ENCODE results near the gene GSPT1.

Gene GSPT1

GRCh38 chr16:11893571-11893970, 22.2 kb downstream of the GSPT1 start:
- no peak for DNase-seq (ENCODE audit: low read depth, low spot score)
- Histone ChIP-seq H3K36me3 (ENCODE audit: insufficient read depth, low read length) (peaks cover 50% of the 10 kb centered on the region), H3K9me3 (ENCODE audit: low read depth, low read length) (no peaks in the 10 kb centered on the region), H3K9ac (ENCODE audit: insufficient read length) (no peak overlapping the region), H3K4me3 (no peak overlapping the region), H3K27ac (no peak overlapping the region)
- TF ChIP-seq EZH2 (IDR thresholded peaks at IDR 0.05), result no peak
- no peak for TF ChIP-seq POLR2AphosphoS5 (IDR thresholded peaks at IDR 0.05; ENCODE audit: borderline replicate concordance, low read depth, low read length)
- no peak for TF ChIP-seq FOXP2 (optimal IDR thresholded peaks at IDR 0.05; ENCODE audit: control extremely low read depth, extremely low read length, insufficient read depth)

DNA sequence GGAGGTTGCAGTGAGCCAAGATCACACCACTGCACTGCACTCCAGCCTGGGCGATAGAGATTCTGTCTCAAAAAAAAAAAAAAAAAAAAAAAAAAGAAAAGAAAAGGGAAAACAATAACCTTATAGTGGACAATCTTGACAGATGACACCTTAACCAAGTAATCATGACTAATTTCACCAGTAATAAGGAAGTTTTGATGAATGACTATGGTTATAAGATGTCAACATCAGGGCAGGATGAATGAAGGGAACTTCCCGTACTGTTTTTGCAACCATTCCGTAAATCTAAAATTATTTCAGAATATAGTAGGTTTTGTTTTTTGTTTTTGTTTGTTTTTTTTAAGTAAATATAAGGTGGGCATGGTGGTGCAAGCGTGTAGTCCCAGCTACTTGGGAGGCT, 23.0 kb downstream of the GSPT1 start:
- Histone ChIP-seq H3K9me3 (ENCODE audit: low read depth, low read length) (no peaks in the 10 kb centered on the region), H3K27ac (no peak overlapping the region), H3K4me3 (no peak overlapping the region), H3K9ac (ENCODE audit: insufficient read length) (no peak overlapping the region), H3K36me3 (ENCODE audit: insufficient read depth, low read length) (peaks cover 55% of the 10 kb centered on the region)
- no peak for TF ChIP-seq EZH2 (IDR thresholded peaks at IDR 0.05)
- no peak for TF ChIP-seq FOXP2 (optimal IDR thresholded peaks at IDR 0.05; ENCODE audit: control extremely low read depth, extremely low read length, insufficient read depth)
- no peak for TF ChIP-seq POLR2AphosphoS5 (IDR thresholded peaks at IDR 0.05; ENCODE audit: borderline replicate concordance, low read depth, low read length)
- DNase-seq (ENCODE audit: low read depth, low spot score), result no peak

DNA sequence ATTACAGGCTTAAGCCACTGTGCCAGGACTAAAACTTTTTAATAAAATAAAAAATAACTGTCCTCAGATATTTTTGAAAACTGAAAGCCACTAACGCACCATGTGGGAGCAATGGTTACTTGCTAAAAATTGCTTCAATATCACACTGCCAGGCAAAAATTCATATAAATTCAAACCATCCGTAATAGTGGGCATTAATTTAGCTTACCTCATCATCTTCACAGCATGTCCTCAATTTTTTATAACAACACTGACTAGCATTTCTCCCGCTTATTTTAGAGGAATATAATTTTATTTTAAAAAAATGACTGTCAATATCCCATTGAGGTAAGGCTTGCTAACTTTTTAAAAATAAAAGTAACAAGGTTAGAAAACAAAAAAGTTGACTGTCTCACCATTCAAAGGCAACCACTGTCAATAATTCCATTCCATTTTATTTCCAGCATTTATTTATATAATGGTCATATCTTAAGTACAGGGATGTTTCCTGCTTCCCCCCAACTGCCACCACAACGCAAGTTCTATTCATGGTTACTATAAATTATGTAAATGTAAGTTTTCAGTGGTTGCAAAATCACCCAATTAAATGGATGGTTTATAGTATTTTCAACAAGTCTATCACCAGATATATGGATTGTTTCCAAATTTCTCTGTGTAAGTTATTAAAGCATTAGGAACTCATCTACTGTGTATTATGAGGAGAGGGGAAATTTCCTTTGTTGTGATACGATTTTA, 25.4 kb downstream of the GSPT1 start:
- Histone ChIP-seq H3K9ac (ENCODE audit: insufficient read length) (peak overlapping the region; percentile 10), H3K36me3 (ENCODE audit: insufficient read depth, low read length) (peaks cover 65% of the 10 kb centered on the region), H3K4me3 (peak overlapping the region; percentile 61), H3K27ac (peak overlapping the region; percentile 88), H3K9me3 (ENCODE audit: low read depth, low read length) (no peaks in the 10 kb centered on the region)
- DNase-seq (ENCODE audit: low read depth, low spot score), result peak; percentile 79
- TF ChIP-seq EZH2 (IDR thresholded peaks at IDR 0.05) (no peak), POLR2AphosphoS5 (IDR thresholded peaks at IDR 0.05; ENCODE audit: borderline replicate concordance, low read depth, low read length) (no peak), FOXP2 (optimal IDR thresholded peaks at IDR 0.05; ENCODE audit: control extremely low read depth, extremely low read length, insufficient read depth) (no peak)

- H3K36me3 ChIP-seq (ENCODE audit: insufficient read depth, low read length), result peaks cover 67% of the 10 kb centered on the region
Measured at GRCh38 chr16:11886881-11887280, 28.9 kb downstream of the GSPT1 start.

GRCh38 chr16:11884035-11884434, 31.7 kb downstream of the GSPT1 start:
- no peak overlapping the region for H3K9ac ChIP-seq (ENCODE audit: insufficient read length)
- H3K4me3 ChIP-seq, result no peak overlapping the region
- H3K36me3 ChIP-seq (ENCODE audit: insufficient read depth, low read length), result peaks cover 82% of the 10 kb centered on the region
- TF ChIP-seq POLR2AphosphoS5 (IDR thresholded peaks at IDR 0.05; ENCODE audit: borderline replicate concordance, low read depth, low read length) (no peak), EZH2 (IDR thresholded peaks at IDR 0.05) (no peak), FOXP2 (optimal IDR thresholded peaks at IDR 0.05; ENCODE audit: control extremely low read depth, extremely low read length, insufficient read depth) (no peak)
- no peaks in the 10 kb centered on the region for H3K9me3 ChIP-seq (ENCODE audit: low read depth, low read length)
- DNase-seq (ENCODE audit: low read depth, low spot score), result no peak
- no peak overlapping the region for H3K27ac ChIP-seq

More at GRCh38 chr16:11886881-11887280, 28.9 kb downstream of the GSPT1 start:
- Histone ChIP-seq H3K9me3 (ENCODE audit: low read depth, low read length) (no peaks in the 10 kb centered on the region), H3K27ac (no peak overlapping the region), H3K9ac (ENCODE audit: insufficient read length) (no peak overlapping the region), H3K4me3 (no peak overlapping the region)
- TF ChIP-seq FOXP2 (optimal IDR thresholded peaks at IDR 0.05; ENCODE audit: control extremely low read depth, extremely low read length, insufficient read depth), result no peak
- TF ChIP-seq EZH2 (IDR thresholded peaks at IDR 0.05), result no peak
- TF ChIP-seq POLR2AphosphoS5 (IDR thresholded peaks at IDR 0.05; ENCODE audit: borderline replicate concordance, low read depth, low read length), result no peak
- DNase-seq (ENCODE audit: low read depth, low spot score), result no peak

GRCh38 chr16:11880007-11880406, 35.7 kb downstream of the GSPT1 start:
- H3K27ac ChIP-seq, result no peak overlapping the region
- H3K9ac ChIP-seq (ENCODE audit: insufficient read length), result no peak overlapping the region
- no peak for DNase-seq (ENCODE audit: low read depth, low spot score)
- H3K9me3 ChIP-seq (ENCODE audit: low read depth, low read length), result no peaks in the 10 kb centered on the region
- no peak overlapping the region for H3K4me3 ChIP-seq
- TF ChIP-seq POLR2AphosphoS5 (IDR thresholded peaks at IDR 0.05; ENCODE audit: borderline replicate concordance, low read depth, low read length) (no peak), EZH2 (IDR thresholded peaks at IDR 0.05) (no peak), FOXP2 (optimal IDR thresholded peaks at IDR 0.05; ENCODE audit: control extremely low read depth, extremely low read length, insufficient read depth) (no peak)
- H3K36me3 ChIP-seq (ENCODE audit: insufficient read depth, low read length), result peaks cover 75% of the 10 kb centered on the region

DNA sequence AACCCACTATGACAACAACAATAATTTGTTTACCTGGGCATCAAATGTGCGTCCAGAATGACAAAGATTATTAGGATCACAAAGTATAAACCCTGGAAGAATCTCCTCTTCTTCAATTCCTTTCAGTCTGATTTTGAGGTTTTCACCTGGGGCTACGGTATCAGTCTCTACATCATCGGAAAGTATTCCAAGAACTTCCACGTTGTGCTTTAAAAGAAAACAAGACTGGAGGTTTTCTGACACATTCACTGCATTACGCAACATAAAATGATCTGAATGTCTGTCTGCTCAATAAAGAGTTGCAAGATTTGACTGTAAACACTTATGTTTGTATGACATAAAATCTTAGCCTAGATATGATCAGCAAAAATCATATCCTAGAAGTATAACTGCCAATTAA, 38.4 kb downstream of the GSPT1 start:
- TF ChIP-seq POLR2AphosphoS5 (IDR thresholded peaks at IDR 0.05; ENCODE audit: borderline replicate concordance, low read depth, low read length), result no peak
- no peak for TF ChIP-seq EZH2 (IDR thresholded peaks at IDR 0.05)
- TF ChIP-seq FOXP2 (optimal IDR thresholded peaks at IDR 0.05; ENCODE audit: control extremely low read depth, extremely low read length, insufficient read depth), result no peak

DNA sequence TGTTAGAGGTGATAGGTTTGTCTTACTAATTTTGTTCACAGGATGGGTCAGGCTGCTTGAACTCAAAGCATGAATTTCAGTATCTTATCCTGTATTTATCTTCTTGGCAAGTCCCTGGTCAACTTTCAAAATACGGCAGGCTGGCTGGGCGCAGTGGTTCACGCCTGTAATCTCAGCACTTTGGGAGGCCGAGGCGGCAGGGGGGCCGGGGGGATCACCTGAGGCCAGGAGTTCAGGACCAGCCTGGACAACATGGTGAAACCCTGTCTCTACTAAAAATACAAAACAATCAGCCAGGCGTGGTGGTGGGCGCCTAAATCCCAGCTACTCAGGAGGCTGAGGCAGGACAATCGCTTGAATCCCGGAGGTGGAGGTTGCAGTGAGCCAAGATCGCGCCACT, 39.5 kb downstream of the GSPT1 start:
- H3K36me3 ChIP-seq (ENCODE audit: insufficient read depth, low read length), result peaks cover 72% of the 10 kb centered on the region

More for the DNA sequence above, 38.4 kb downstream of the GSPT1 start:
- no peak for DNase-seq (ENCODE audit: low read depth, low spot score)
- no peak overlapping the region for H3K4me3 ChIP-seq
- no peak overlapping the region for H3K27ac ChIP-seq
- no peaks in the 10 kb centered on the region for H3K9me3 ChIP-seq (ENCODE audit: low read depth, low read length)
- H3K36me3 ChIP-seq (ENCODE audit: insufficient read depth, low read length), result peaks cover 77% of the 10 kb centered on the region
- H3K9ac ChIP-seq (ENCODE audit: insufficient read length), result no peak overlapping the region

More for the DNA sequence above, 39.5 kb downstream of the GSPT1 start:
- DNase-seq (ENCODE audit: low read depth, low spot score), result no peak
- Histone ChIP-seq H3K27ac (no peak overlapping the region), H3K9me3 (ENCODE audit: low read depth, low read length) (no peaks in the 10 kb centered on the region), H3K9ac (ENCODE audit: insufficient read length) (no peak overlapping the region), H3K4me3 (no peak overlapping the region)
- TF ChIP-seq FOXP2 (optimal IDR thresholded peaks at IDR 0.05; ENCODE audit: control extremely low read depth, extremely low read length, insufficient read depth) (no peak), EZH2 (IDR thresholded peaks at IDR 0.05) (no peak), POLR2AphosphoS5 (IDR thresholded peaks at IDR 0.05; ENCODE audit: borderline replicate concordance, low read depth, low read length) (no peak)

Data from SK-N-MC (cell line).